ENCODE results near the gene STRN4.

DNA sequence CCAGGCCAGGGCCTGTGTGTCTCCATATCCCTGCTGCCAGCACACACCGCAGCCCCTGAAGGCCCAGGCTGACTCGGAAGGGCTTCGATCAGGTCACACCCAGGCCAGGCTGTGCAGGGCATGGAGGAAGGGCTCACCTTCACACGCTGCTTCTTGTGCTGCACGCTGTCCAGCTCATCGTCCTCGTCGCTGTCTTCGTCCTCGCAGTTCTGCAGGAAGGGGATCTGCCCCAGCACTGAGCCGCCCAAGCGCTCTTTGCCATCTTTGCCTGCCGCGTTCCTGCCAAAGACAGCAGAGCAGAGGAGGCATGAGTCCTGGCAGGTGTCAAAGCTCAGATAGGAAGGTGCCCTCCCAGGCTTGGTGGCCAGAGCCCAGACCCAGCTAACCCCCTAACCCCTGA is 15.7 kb downstream of the STRN4 start:
- TF ChIP-seq, protein P1, sequence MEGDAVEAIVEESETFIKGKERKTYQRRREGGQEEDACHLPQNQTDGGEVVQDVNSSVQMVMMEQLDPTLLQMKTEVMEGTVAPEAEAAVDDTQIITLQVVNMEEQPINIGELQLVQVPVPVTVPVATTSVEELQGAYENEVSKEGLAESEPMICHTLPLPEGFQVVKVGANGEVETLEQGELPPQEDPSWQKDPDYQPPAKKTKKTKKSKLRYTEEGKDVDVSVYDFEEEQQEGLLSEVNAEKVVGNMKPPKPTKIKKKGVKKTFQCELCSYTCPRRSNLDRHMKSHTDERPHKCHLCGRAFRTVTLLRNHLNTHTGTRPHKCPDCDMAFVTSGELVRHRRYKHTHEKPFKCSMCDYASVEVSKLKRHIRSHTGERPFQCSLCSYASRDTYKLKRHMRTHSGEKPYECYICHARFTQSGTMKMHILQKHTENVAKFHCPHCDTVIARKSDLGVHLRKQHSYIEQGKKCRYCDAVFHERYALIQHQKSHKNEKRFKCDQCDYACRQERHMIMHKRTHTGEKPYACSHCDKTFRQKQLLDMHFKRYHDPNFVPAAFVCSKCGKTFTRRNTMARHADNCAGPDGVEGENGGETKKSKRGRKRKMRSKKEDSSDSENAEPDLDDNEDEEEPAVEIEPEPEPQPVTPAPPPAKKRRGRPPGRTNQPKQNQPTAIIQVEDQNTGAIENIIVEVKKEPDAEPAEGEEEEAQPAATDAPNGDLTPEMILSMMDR (conservative IDR thresholded peaks at IDR 0.05; ENCODE audit: low read length): no peak
- TF ChIP-seq EZH2phosphoT487 (IDR thresholded peaks at IDR 0.05; ENCODE audit: borderline replicate concordance, low read depth, low read length): no peak

Data from OCI-LY7 (cell line).